HG02642 (cell line): Measurements from ENCODE around the gene AIFM2.

Experiments
- ATAC-seq: cut with Tn5 transposase; IDR thresholded peaks from one replicate; pipeline ENCODE4 v1.9.1; 2021; ENCODE audit warnings: mild to moderate bottlenecking; ENCODE audit not compliant: unreplicated experiment, poor library complexity

Gene AIFM2

GRCh38 chr10:70064486-70064885, 68.1 kb downstream of the AIFM2 start:
- ATAC-seq: no peak

GRCh38 chr10:70063418-70064098, 69.1 kb downstream of the AIFM2 start:
- no peak for ATAC-seq
